ENCODE results near the gene COBLL1. TPM values are rescaled to one million over a fixed set of nuclear protein-coding genes. Genes with fewer than 3 reads are reported as not detected.

The COBLL1 gene
- total RNA-seq, 2 experiments from 2014 or later = 0.53 TPM; not detected in 1

GRCh38 chr2:164871404-164871803, 29.8 kb upstream of the COBLL1 start:
- no peaks in the 10 kb centered on the region for H3K27me3 ChIP-seq (ENCODE audit: control insufficient read depth in 1 of 2, insufficient read depth in 2 of 2, low read length in 2 of 2)
- DNase-seq = no peak
- Mint-ChIP-seq H3K27me3 (no peaks in the 10 kb centered on the region), H3K36me3 (ENCODE audit: low read depth) (no peaks in the 10 kb centered on the region), H3K4me3 (no peak overlapping the region), H3K4me1 (ENCODE audit: low read depth) (no peaks in the 10 kb centered on the region), H3K27ac (no peak overlapping the region), H3K9me3 (peaks cover 3% of the 10 kb centered on the region)
- no peak for ATAC-seq (ENCODE audit: poor library complexity)
- H3K27ac ChIP-seq (ENCODE audit: low read depth in 1 of 2, low read length in 2 of 2) = no peak overlapping the region
- intact Hi-C loops (cut with DNase I, micrococcal nuclease) = no loop called here
- TF ChIP-seq CTCF (IDR thresholded peaks at IDR 0.05) = no peak
- CTCF ChIA-PET = no interaction called here
- no peaks in the 10 kb centered on the region for H3K36me3 ChIP-seq (ENCODE audit: insufficient read depth, low read length)
- no peaks in the 10 kb centered on the region for H3K4me1 ChIP-seq (ENCODE audit: insufficient read depth, low read length)
- no peak overlapping the region for H3K4me3 ChIP-seq (ENCODE audit: low read length)
- POLR2A ChIA-PET = no interaction called here
- H3K9me3 ChIP-seq (ENCODE audit: control insufficient read depth in 1 of 2, insufficient read depth in 1 of 2, low read length in 2 of 2) = no peaks in the 10 kb centered on the region

- DNase-seq (no peak), ATAC-seq (ENCODE audit: poor library complexity) (no peak)
- Mint-ChIP-seq H3K27ac (no peak overlapping the region), H3K4me1 (ENCODE audit: low read depth) (no peaks in the 10 kb centered on the region), H3K4me3 (no peak overlapping the region), H3K27me3 (no peaks in the 10 kb centered on the region), H3K36me3 (ENCODE audit: low read depth) (no peaks in the 10 kb centered on the region), H3K9me3 (peaks cover under 1% of the 10 kb centered on the region)
- no peak for TF ChIP-seq CTCF (IDR thresholded peaks at IDR 0.05)
- no peaks in the 10 kb centered on the region for H3K27me3 ChIP-seq (ENCODE audit: control insufficient read depth in 1 of 2, insufficient read depth in 2 of 2, low read length in 2 of 2)
- ChIA-PET POLR2A (no interaction called here), CTCF (no interaction called here)
- intact Hi-C loops (cut with DNase I, micrococcal nuclease) = no loop called here
- H3K27ac ChIP-seq (ENCODE audit: low read depth in 1 of 2, low read length in 2 of 2) = no peak overlapping the region
- H3K4me3 ChIP-seq (ENCODE audit: low read length) = no peak overlapping the region
- no peaks in the 10 kb centered on the region for H3K9me3 ChIP-seq (ENCODE audit: control insufficient read depth in 1 of 2, insufficient read depth in 1 of 2, low read length in 2 of 2)
- no peaks in the 10 kb centered on the region for H3K36me3 ChIP-seq (ENCODE audit: insufficient read depth, low read length)
- H3K4me1 ChIP-seq (ENCODE audit: insufficient read depth, low read length) = no peaks in the 10 kb centered on the region
Measured at GRCh38 chr2:164869420-164869772, 27.8 kb upstream of the COBLL1 start.

GRCh38 chr2:164868563-164869419, 27.2 kb upstream of the COBLL1 start:
- no peaks in the 10 kb centered on the region for H3K9me3 ChIP-seq (ENCODE audit: control insufficient read depth in 1 of 2, insufficient read depth in 1 of 2, low read length in 2 of 2)
- intact Hi-C loops (cut with DNase I, micrococcal nuclease) = no loop called here
- no peaks in the 10 kb centered on the region for H3K27me3 ChIP-seq (ENCODE audit: control insufficient read depth in 1 of 2, insufficient read depth in 2 of 2, low read length in 2 of 2)
- no peaks in the 10 kb centered on the region for H3K9me3 Mint-ChIP-seq
- no peaks in the 10 kb centered on the region for H3K27me3 Mint-ChIP-seq
- H3K4me3 Mint-ChIP-seq = no peak overlapping the region
- POLR2A ChIA-PET = no interaction called here
- no peak overlapping the region for H3K4me3 ChIP-seq (ENCODE audit: low read length)
- no peak for ATAC-seq (ENCODE audit: poor library complexity)
- no peak for DNase-seq
- no peaks in the 10 kb centered on the region for H3K4me1 Mint-ChIP-seq (ENCODE audit: low read depth)
- H3K36me3 ChIP-seq (ENCODE audit: insufficient read depth, low read length) = no peaks in the 10 kb centered on the region
- H3K27ac Mint-ChIP-seq = no peak overlapping the region
- TF ChIP-seq CTCF (IDR thresholded peaks at IDR 0.05) = no peak
- CTCF ChIA-PET = no interaction called here
- H3K36me3 Mint-ChIP-seq (ENCODE audit: low read depth) = no peaks in the 10 kb centered on the region
- H3K27ac ChIP-seq (ENCODE audit: low read depth in 1 of 2, low read length in 2 of 2) = no peak overlapping the region
- H3K4me1 ChIP-seq (ENCODE audit: insufficient read depth, low read length) = no peaks in the 10 kb centered on the region

Data from CD4-positive, alpha-beta T cell (primary cell).